Central memory CD8-positive, alpha-beta T cell (primary cell): ENCODE measurements around the gene LGALS1.
A peak's percentile ranks its signal among the peaks of the same experiment; 100 is the strongest.
"Not testable (repeated sequence)": the region's sequence is repeated elsewhere in the genome, so short reads cannot be mapped to it uniquely, and the experiment has no call there.

ENCODE experiments used
- ATAC-seq: fragments of 150-1000 bp; cut with Tn5 transposase; replicated peaks from 2 replicates; pipeline ENCODE4 v1.10.0; 2022; ENCODE audit warnings: mild to moderate bottlenecking, moderate FRiP score, moderate number of reproducible peaks; ENCODE audit not compliant: poor library complexity, severe bottlenecking; ENCODE audit errors: extremely low read depth
- DNase-seq, 2 donors: peaks; one replicate each; pipeline ENCODE4 v3.0.0; 2021; ENCODE audit warnings: low spot score in 2 of 2
- H3K27ac Mint-ChIP-seq: one replicate; pipeline ENCODE4 v1.8.0; 2022; ENCODE audit warnings: low read depth, mild to moderate bottlenecking, moderate library complexity, mixed read lengths
- H3K27me3 Mint-ChIP-seq: one replicate; pipeline ENCODE4 v1.8.0; 2022; ENCODE audit warnings: mixed read lengths
- H3K36me3 Mint-ChIP-seq: one replicate; pipeline ENCODE4 v1.8.0; 2022; ENCODE audit warnings: mild to moderate bottlenecking, moderate library complexity, mixed read lengths; ENCODE audit not compliant: insufficient read depth
- H3K4me1 Mint-ChIP-seq: one replicate; pipeline ENCODE4 v1.8.0; 2022; ENCODE audit warnings: mixed read lengths
- H3K4me3 Mint-ChIP-seq: one replicate; pipeline ENCODE4 v1.8.0; 2022; ENCODE audit warnings: mild to moderate bottlenecking, moderate library complexity, mixed read lengths
- H3K9me3 Mint-ChIP-seq: one replicate; pipeline ENCODE4 v1.8.0; 2022; ENCODE audit warnings: mixed read lengths

The LGALS1 gene

DNA sequence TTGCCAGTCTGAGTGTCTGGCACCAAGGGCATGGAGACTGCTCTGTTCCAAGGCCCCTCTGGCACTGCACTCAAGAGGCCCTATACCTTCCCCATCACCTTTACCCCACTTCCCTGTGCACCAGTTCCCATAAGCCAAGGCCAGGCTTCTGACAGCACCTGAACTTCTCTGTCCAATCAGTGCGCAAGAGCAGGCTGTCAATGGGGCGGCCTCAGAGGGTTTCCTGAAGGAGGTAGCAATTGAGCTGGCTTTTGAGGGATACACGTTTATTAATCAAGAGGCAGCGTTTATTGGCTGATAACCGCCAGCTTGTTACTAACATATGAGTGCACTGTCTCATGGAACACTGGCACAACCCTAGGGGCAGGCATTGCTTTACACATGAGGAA is 33.9 kb upstream of the LGALS1 start:
- H3K9me3 Mint-ChIP-seq = no peaks in the 10 kb centered on the region
- no peak for DNase-seq
- no peak for ATAC-seq
- no peaks in the 10 kb centered on the region for H3K27me3 Mint-ChIP-seq
- H3K4me1 Mint-ChIP-seq = peaks cover 52% of the 10 kb centered on the region
- H3K36me3 Mint-ChIP-seq = peaks cover 48% of the 10 kb centered on the region
- no peak overlapping the region for H3K27ac Mint-ChIP-seq
- peak overlapping the region; percentile 99 for H3K4me3 Mint-ChIP-seq

DNA sequence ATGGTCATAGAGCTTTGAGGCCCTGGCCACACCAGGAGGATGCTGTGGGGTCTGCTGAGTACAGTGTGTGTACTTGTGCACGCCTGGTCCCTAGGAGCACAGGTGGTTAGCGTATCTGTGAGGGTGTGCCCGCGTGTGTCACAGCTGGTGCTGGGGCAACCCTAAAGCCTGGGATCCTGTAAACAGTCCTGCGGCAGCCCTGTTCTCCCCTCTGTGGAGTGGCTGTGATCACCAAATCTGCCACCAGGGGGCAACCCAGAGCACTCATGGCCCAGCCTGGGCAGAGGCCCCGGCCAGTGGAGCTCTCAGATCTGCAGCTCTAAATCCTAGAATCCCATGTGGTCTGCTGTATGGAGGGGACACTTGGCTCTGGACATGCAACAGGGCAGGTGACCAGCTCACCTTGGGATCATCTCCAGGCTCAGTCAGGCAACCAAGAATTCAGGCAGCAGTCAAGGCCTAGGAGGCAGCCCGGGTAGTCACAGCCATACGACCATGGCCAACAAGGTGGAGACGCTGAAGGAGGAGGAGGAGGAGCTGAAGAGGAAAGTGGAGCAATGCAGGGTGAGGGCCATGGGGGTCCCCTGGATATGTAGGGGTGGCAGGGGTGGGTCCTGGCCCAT is 32.1 kb upstream of the LGALS1 start:
- Mint-ChIP-seq H3K27ac (peak overlapping the region; percentile 61), H3K27me3 (no peaks in the 10 kb centered on the region), H3K36me3 (peaks cover 61% of the 10 kb centered on the region), H3K4me1 (peaks cover 34% of the 10 kb centered on the region), H3K9me3 (no peaks in the 10 kb centered on the region), H3K4me3 (peak overlapping the region; percentile 68)
- DNase-seq = peak; percentile 75 to 91
- peak; percentile 59 for ATAC-seq

DNA sequence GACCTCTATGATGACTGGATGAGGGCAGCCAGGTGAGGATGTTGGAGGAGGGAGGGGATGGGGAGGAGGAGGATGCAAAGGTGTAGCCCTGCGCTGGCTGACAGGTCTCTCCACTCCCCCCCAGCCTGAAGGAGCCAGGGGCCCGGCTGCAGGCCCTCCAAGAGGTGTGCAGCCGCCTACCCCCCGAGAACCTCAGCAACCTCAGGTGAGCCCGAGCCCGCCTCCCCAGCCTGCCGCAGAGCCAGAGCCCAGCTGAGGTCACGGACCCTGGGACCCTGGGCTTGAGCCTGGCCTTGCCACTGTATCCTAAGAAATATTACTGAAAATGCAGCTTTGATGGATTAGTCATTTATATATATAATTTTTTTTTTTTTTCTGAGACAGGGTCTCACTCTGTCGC is 28.1 kb upstream of the LGALS1 start:
- Mint-ChIP-seq H3K27me3 (no peaks in the 10 kb centered on the region), H3K27ac (no peak overlapping the region), H3K9me3 (no peaks in the 10 kb centered on the region), H3K4me1 (peaks cover 16% of the 10 kb centered on the region), H3K36me3 (peaks cover 84% of the 10 kb centered on the region), H3K4me3 (no peak overlapping the region)
- DNase-seq (no peak), ATAC-seq (no peak)

DNA sequence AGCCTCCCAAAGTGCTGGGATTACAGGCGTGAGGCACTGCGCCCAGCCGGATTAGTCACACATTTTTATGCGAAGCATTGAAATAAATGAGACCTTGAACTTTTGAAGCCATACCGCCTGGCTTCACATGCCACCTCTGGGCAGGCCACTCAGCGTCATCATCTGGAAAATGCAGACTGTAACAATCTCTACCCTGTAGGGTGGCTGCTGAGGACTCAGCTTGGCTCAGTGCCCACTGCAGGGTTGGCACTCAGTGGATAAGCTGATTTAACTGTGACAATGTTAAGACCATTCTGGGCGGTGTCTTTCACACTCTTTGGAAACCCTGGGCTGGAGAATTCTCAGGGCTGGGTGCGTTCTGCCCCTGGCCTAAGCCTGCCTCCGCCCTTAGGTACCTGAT is 27.5 kb upstream of the LGALS1 start:
- no peak for DNase-seq
- H3K4me3 Mint-ChIP-seq = no peak overlapping the region
- ATAC-seq = no peak
- no peaks in the 10 kb centered on the region for H3K27me3 Mint-ChIP-seq
- H3K36me3 Mint-ChIP-seq = peaks cover 85% of the 10 kb centered on the region
- H3K9me3 Mint-ChIP-seq = no peaks in the 10 kb centered on the region
- H3K4me1 Mint-ChIP-seq = peaks cover 10% of the 10 kb centered on the region
- no peak overlapping the region for H3K27ac Mint-ChIP-seq

DNA sequence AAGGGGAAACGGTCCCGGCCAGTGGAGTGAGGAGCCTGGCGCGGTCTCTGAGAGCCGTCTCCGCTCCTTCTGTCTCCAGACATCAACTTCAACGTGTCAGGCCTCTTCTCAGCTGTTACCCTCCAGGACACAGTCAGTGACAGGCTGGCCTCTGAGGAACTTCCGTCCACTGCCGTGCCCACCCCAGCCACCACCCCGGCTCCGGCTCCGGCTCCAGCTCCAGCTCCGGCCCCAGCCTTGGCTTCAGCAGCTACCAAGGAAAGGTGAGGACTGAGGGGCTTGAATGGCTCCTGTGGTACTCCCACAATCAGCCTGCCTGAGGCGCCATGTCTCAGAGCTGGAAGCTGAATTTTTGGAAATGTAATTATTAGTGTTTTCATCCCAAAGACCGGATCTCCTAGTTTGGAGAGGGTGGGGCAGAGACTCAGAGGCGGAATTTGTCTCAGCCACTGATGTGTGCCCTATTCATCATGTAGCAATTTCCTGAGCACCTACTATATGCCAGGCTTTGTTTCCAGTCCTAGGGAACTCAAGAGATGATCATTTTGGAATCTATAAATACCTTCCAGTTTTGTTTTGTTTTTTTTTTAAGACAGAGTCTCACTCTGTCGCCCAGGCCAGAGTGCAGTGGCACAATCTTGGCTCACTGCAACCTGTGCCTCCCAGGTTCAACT is 24.8 kb upstream of the LGALS1 start:
- H3K27ac Mint-ChIP-seq = no peak overlapping the region
- H3K4me1 Mint-ChIP-seq = no peaks in the 10 kb centered on the region
- no peaks in the 10 kb centered on the region for H3K27me3 Mint-ChIP-seq
- DNase-seq (no peak), ATAC-seq (no peak)
- no peaks in the 10 kb centered on the region for H3K9me3 Mint-ChIP-seq
- H3K4me3 Mint-ChIP-seq = no peak overlapping the region
- H3K36me3 Mint-ChIP-seq = peaks cover 78% of the 10 kb centered on the region

DNA sequence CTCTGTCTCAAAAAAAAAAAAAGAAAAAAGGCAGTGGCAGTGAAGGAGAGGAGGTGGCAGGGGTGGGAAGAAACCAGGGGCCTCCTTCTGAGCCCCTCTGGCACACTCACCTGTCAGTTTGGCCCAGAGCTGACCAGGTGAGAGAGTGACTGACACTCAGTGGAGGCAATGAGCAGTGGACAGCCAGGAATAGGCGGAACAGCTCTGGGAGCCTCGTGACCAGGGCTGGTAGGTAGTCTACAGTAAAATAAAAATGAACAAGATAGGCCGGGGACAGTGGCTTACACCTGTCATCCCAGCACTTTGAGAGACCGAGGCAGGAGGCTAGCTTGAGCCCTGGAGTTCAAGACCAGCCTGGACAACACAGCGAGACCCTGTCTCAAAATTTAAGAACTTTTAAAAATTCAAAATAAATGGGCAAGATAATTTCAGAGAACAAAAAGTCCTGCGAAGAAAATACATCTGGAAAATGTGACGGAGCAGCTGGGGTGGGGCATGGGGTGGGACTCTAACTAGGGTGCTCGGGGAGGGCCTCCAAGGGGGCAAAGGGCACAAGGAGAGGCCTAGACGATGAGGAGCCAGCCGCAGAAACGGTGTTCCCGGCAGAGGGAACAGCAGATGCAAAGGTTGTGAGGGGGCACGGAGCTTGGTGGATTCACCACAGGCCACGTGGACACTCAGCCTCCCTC is 20.7 kb upstream of the LGALS1 start:
- ATAC-seq = no peak

DNA sequence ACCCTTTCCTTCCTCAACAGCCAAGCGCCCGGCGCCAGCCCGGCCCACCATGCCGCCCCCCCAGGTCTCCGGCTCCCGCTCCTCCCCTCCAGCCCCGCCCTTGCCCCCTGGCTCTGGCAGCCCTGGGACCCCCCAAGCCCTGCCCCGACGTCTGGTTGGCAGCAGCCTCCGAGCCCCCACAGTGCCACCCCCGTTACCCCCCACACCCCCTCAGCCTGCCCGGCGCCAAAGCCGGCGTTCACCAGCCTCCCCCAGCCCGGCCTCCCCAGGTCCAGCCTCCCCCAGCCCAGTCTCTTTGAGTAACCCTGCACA is 20.2 kb upstream of the LGALS1 start:
- H3K4me1 Mint-ChIP-seq = peaks cover 20% of the 10 kb centered on the region

More for the DNA sequence above, 20.7 kb upstream of the LGALS1 start:
- peaks cover 55% of the 10 kb centered on the region for H3K36me3 Mint-ChIP-seq
- no peak overlapping the region for H3K4me3 Mint-ChIP-seq
- no peaks in the 10 kb centered on the region for H3K9me3 Mint-ChIP-seq
- peak overlapping the region; percentile 35 for H3K27ac Mint-ChIP-seq
- DNase-seq = no peak
- H3K4me1 Mint-ChIP-seq = peaks cover 15% of the 10 kb centered on the region
- no peaks in the 10 kb centered on the region for H3K27me3 Mint-ChIP-seq

DNA sequence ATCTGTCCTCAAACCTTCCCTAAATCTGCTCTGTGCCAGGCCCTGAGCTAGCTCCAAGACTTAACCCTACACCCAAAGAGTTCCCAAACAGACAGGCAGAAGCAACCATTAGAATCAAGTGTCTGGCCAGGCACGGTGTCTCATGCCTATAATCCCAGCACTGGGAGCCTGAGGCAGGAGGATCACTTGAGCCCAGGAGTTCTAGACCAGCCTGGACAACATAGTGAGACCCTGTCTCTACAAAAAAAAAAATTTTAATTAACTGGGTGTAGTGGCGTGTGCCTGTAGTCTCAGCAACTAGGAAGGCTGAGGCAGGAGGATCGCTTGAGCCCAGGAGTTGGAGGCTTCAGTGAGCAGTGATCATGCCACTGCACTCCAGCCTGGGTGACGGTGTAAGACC is 18.9 kb upstream of the LGALS1 start:
- not testable (repeated sequence) for H3K27ac Mint-ChIP-seq

More for the DNA sequence above, 20.2 kb upstream of the LGALS1 start:
- peaks cover 51% of the 10 kb centered on the region for H3K36me3 Mint-ChIP-seq
- DNase-seq = no peak
- no peaks in the 10 kb centered on the region for H3K9me3 Mint-ChIP-seq
- no peak overlapping the region for H3K27ac Mint-ChIP-seq
- no peak for ATAC-seq
- H3K27me3 Mint-ChIP-seq = no peaks in the 10 kb centered on the region
- no peak overlapping the region for H3K4me3 Mint-ChIP-seq

DNA sequence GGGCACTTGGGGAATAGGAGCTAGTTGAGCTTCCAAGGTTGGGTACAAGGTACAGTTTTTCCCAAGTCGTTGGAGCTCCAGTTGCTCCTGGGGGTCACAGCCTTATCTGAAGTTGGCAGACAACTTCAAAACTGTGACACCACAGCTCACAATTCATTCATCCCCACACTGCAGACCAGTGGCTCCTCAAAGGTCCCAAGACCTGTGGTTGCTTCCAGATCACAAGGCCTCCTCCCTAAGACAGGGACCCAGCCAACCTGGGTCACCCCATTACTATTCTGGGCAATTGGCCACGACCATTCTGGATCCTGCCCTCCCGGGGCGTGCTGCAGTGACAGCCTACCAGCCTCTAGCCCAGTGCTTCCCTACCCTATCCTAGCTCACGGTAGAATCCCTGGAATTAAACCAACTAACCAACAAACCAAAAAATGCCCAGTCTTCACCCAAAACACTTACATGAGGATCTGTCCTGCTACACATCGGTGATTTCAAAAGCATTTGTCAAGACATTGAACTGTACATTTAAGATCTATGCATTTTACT is 17.8 kb upstream of the LGALS1 start:
- DNase-seq (no peak), ATAC-seq (no peak)
- peaks cover 41% of the 10 kb centered on the region for H3K4me1 Mint-ChIP-seq
- H3K4me3 Mint-ChIP-seq = peak overlapping the region; percentile 70
- H3K27me3 Mint-ChIP-seq = no peaks in the 10 kb centered on the region
- H3K9me3 Mint-ChIP-seq = no peaks in the 10 kb centered on the region
- peaks cover 29% of the 10 kb centered on the region for H3K36me3 Mint-ChIP-seq
- peak overlapping the region; percentile 75 for H3K27ac Mint-ChIP-seq

More for the DNA sequence above, 18.9 kb upstream of the LGALS1 start:
- DNase-seq, H3K27me3 Mint-ChIP-seq, H3K9me3 Mint-ChIP-seq, H3K4me3 Mint-ChIP-seq, ATAC-seq: not testable (repeated sequence)
- peaks cover 39% of the 10 kb centered on the region for H3K36me3 Mint-ChIP-seq
- peaks cover 34% of the 10 kb centered on the region for H3K4me1 Mint-ChIP-seq

DNA sequence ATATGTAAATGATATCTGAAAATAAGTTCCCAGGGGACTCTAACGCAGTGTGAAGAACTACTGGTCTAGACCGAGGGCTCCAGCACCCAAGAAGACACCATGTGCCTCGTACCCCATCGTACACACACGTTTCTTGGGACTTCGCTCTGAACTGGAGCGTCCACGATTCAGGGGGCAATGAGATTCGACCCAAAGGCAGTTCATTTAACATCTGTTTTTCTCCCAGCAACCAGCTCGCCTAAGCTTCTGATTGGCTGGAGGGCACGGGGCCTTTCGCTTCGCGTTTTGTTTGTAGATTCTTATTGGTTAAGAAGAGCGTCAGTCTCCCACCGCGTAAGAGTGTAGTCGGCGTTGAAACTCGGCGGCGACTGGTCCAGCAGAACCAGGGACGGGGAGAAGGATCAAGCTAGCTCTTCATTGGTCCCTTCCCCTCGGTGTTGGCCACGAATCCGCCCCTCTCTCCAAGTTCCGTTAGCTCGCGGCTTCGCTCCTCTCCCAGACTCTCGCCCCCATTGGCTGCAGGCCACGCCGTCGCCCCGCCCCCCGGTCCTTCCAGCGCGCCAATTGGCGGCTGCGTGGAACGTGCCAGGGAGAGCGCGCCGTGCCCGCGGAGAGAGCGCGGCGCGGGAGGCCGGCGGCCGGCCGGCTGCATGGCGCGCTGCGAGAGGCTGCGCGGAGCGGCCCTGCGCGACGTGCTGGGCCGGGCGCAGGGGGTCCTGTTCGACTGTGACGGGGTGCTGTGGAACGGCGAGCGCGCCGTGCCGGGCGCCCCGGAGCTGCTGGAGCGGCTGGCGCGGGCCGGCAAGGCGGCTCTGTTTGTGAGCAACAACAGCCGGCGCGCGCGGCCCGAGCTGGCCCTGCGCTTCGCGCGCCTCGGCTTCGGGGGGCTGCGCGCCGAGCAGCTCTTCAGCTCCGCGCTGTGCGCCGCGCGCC is 17.0 kb upstream of the LGALS1 start, which contains the start of gene PDXP:
Gene PDXP (plus strand): TSS at position 591 of the 933 bp plus-strand sequence. CDS start 60 bp downstream, at position 651.
- peaks cover 21% of the 10 kb centered on the region for H3K36me3 Mint-ChIP-seq

DNA sequence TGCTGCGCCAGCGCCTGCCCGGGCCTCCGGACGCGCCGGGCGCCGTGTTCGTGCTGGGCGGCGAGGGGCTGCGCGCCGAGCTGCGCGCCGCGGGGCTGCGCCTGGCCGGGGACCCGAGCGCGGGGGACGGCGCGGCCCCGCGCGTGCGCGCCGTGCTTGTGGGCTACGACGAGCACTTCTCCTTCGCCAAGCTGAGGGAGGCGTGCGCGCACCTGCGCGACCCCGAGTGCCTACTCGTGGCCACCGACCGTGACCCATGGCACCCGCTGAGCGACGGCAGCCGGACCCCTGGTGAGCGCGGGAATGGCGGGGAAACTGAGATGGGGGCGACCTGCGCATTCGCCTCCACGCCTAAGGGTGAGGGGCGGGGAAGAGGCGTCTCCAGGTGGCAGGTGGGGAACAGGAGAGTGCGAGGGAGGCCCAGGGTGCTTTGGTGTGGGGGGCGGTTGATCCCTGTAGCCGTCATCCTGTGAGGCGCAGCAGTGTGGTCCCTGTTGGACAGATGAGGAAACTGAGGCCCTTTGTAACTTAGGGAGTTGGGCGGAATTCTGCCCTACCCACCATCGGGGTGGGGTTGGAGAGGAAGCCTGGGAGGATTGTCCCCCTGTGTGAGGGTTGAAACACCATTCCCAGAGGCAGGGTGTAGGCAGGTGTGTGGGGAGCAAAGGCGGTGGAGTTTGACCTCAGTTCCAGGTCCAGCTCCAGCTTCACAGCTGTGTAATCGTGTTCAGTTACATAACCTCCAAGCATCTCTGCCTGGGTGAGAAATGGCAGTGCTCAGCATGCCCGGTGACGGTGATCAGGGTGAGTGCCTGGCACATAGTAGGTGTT is 16.2 kb upstream of the LGALS1 start:
- no peak for DNase-seq
- H3K27ac Mint-ChIP-seq = no peak overlapping the region
- no peak for ATAC-seq
- H3K4me1 Mint-ChIP-seq = peaks cover 41% of the 10 kb centered on the region
- no peaks in the 10 kb centered on the region for H3K27me3 Mint-ChIP-seq
- H3K4me3 Mint-ChIP-seq = peak overlapping the region; percentile 76
- H3K36me3 Mint-ChIP-seq = peaks cover 15% of the 10 kb centered on the region
- H3K9me3 Mint-ChIP-seq = no peaks in the 10 kb centered on the region

More for the DNA sequence above, 17.0 kb upstream of the LGALS1 start, which contains the start of gene PDXP:
- Mint-ChIP-seq H3K4me3 (peak within 1 kb of the TSS; percentile 76), H3K4me1 (peaks cover 41% of the 10 kb centered on the region), H3K9me3 (no peaks in the 10 kb centered on the region), H3K27ac (peak within 1 kb of the TSS; percentile 75), H3K27me3 (no peaks in the 10 kb centered on the region)
- peak; percentile 96 to 97 for DNase-seq
- peak; percentile 93 for ATAC-seq
